Measurements from ENCODE around the gene ELK3. TPM values are rescaled to one million over a fixed set of nuclear protein-coding genes. Genes with fewer than 3 reads are reported as not detected.
A peak's percentile ranks its signal among the peaks of the same experiment; 100 is the strongest.

ELK3 gene
- total RNA-seq, 2 experiments from 2014 or later = 46.3 TPM

DNA sequence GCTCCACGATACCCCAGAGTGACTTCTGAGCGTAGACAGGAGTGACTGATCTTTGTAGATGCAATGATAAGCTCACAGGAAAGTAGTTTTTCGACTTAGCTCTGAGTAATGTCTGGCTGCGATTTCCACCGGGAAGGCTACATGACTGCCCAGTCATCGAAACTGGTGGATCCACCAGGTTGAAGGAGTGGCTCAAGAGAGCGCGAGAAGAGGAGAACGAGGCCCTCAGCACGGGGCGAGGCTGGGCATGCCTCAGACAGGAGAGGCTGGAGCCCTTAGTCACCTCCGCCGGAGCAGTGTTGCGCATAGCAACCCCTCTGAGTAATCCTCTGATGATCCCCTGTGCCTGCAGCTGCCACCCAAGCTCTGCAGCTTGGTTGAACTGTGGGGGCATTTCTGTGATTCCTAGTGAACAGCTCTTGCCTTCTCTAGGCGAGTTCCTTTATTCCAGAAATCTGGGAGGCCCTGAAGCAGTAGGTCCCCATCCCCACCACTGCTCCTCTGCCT is 25.6 kb downstream of the ELK3 start:
- Mint-ChIP-seq H3K4me1 (peaks cover 35% of the 10 kb centered on the region), H3K27ac (no peak overlapping the region), H3K4me3 (no peak overlapping the region), H3K9me3 (peaks cover 2% of the 10 kb centered on the region), H3K27me3 (no peaks in the 10 kb centered on the region), H3K36me3 (ENCODE audit: low read depth) (peaks cover 53% of the 10 kb centered on the region)
- DNase-seq = no peak
- ChIA-PET CTCF (interaction anchor here (0.8 to 1.1 kb wide), 3 partner anchors 9 to 180 kb away, joined by 3 read pairs; partner anchors contain the start of gene CDK17), POLR2A (interaction anchor here (1.2 kb wide), 1 partner anchor 43 kb away, joined by 3 read pairs; no protein-coding TSS in a partner anchor)

DNA sequence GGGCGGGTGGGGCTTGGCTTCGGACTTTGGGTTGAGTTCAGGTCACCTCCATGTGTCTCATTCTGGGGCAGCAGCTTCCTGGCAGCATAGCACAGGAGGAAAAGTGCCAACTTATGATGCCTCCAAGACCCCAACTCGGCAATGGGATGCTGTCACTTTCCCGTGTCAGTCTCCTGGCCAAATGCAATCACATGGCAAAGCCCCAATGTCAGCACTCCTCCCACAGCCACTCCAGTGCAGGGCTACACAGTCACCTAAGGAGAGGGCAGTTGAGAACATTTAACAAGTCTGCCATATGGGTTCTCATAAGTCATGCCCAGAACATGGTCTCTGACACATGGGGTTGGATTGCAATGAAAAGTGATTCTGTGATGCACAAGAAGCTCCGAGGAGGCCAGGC is 26.7 kb downstream of the ELK3 start:
- ChIA-PET POLR2A (interaction anchor here (1.2 kb wide), 1 partner anchor 44 kb away, joined by 3 read pairs; no protein-coding TSS in a partner anchor), CTCF (interaction anchor here (0.9 to 1.1 kb wide), 2 partner anchors 8 to 154 kb away, joined by 3 read pairs; no protein-coding TSS in a partner anchor)
- H3K27me3 Mint-ChIP-seq = no peaks in the 10 kb centered on the region
- H3K36me3 Mint-ChIP-seq (ENCODE audit: low read depth) = peaks cover 62% of the 10 kb centered on the region
- DNase-seq = no peak
- peaks cover 2% of the 10 kb centered on the region for H3K9me3 Mint-ChIP-seq
- no peak overlapping the region for H3K27ac Mint-ChIP-seq
- no peak overlapping the region for H3K4me3 Mint-ChIP-seq
- peaks cover 34% of the 10 kb centered on the region for H3K4me1 Mint-ChIP-seq

DNA sequence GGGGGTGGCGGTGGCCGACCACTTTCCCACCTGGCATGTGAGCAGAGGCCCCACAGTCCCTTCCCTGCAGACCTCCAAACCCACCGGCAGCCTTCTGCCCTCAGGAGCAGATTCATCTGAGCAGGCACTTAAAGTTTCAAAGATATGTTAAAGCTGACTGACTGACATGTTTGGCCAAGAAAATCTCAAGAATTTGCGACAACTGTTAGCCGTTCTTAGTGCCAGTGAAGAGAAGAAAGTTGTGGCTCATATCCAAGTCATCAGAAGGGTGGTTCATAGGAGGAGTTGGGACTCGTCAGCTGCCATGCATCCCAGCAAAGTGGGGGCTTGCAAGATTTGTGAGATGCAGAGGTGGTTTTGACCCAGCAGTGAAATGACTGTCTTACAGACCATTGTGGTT is 27.2 kb downstream of the ELK3 start:
- CTCF ChIA-PET = no interaction called here
- no peaks in the 10 kb centered on the region for H3K27me3 Mint-ChIP-seq
- H3K4me3 Mint-ChIP-seq = no peak overlapping the region
- POLR2A ChIA-PET = no interaction called here
- H3K27ac Mint-ChIP-seq = no peak overlapping the region
- peaks cover 64% of the 10 kb centered on the region for H3K36me3 Mint-ChIP-seq (ENCODE audit: low read depth)
- H3K9me3 Mint-ChIP-seq = peaks cover 2% of the 10 kb centered on the region
- peaks cover 33% of the 10 kb centered on the region for H3K4me1 Mint-ChIP-seq
- no peak for DNase-seq

DNA sequence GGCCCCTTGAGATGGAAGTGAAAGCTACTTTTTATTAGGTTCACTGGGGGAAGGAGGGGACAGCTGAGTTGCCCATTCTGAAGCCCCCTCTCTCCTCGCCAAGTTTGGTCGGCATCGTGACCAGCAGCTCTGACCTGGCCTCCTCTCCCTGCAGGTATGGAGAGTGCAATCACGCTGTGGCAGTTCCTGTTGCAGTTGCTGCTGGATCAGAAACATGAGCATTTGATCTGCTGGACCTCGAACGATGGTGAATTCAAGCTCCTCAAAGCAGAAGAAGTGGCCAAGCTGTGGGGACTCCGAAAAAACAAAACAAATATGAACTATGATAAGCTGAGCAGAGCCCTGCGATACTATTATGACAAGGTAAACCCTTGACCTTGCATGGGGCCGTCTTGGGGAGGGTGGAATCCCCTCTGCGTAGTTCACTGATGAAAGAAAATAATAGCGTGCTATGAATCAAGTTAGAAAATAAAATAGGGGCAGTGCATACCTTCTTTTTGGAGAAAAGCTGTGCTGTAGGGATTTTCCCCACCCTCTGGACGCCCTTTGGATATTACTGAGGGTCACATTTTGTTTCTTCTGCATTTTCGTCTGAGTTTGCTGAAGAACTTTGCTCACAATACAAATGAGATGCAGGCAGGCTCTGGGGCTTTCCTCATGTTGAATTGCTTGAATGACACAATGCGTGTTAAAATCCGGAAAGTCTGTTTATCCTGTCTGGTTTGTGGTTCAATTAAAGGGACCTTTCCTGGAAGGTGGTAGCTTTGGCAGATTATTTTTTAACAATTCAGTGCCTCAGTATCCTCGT is 29.4 kb downstream of the ELK3 start:
- no peak for DNase-seq

DNA sequence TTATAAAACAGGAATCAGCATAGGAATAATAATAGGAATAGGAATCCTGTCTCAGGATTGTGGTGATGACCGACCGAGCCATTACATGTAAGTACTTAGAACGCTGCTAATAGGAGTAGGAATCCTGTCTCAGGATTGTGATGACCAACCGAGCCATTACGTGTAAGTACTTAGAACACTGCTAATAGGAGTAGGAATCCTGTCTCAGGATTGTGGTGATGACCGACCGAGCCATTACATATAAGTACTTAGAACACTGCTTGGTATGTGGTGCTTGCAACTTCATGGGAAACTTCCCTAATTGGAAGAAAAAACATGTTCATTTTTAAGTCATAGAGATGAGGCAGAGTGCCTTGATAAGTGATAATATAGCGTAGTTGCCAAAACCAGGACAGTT is 30.0 kb downstream of the ELK3 start:
- peaks cover 2% of the 10 kb centered on the region for H3K9me3 Mint-ChIP-seq
- H3K27ac Mint-ChIP-seq = no peak overlapping the region
- POLR2A ChIA-PET = no interaction called here
- H3K36me3 Mint-ChIP-seq (ENCODE audit: low read depth) = peaks cover 65% of the 10 kb centered on the region
- no peaks in the 10 kb centered on the region for H3K27me3 Mint-ChIP-seq
- H3K4me1 Mint-ChIP-seq = peaks cover 43% of the 10 kb centered on the region
- CTCF ChIA-PET = interaction anchor here (1.5 kb wide), 1 partner anchor 9 kb away, joined by 7 read pairs; no protein-coding TSS in a partner anchor
- no peak for DNase-seq
- H3K4me3 Mint-ChIP-seq = no peak overlapping the region

More for the DNA sequence above, 29.4 kb downstream of the ELK3 start:
- Mint-ChIP-seq H3K4me3 (no peak overlapping the region), H3K27ac (peak overlapping the region; percentile 31), H3K9me3 (peaks cover 2% of the 10 kb centered on the region), H3K36me3 (ENCODE audit: low read depth) (peaks cover 66% of the 10 kb centered on the region), H3K27me3 (no peaks in the 10 kb centered on the region), H3K4me1 (peaks cover 43% of the 10 kb centered on the region)
- ChIA-PET CTCF (interaction anchor here (0.6 to 1.5 kb wide), 2 partner anchors 9 to 91 kb away, joined by 4 to 7 read pairs; no protein-coding TSS in a partner anchor), POLR2A (interaction anchor here (0.7 kb wide), 1 partner anchor 25 kb away, joined by 3 read pairs; no protein-coding TSS in a partner anchor)

DNA sequence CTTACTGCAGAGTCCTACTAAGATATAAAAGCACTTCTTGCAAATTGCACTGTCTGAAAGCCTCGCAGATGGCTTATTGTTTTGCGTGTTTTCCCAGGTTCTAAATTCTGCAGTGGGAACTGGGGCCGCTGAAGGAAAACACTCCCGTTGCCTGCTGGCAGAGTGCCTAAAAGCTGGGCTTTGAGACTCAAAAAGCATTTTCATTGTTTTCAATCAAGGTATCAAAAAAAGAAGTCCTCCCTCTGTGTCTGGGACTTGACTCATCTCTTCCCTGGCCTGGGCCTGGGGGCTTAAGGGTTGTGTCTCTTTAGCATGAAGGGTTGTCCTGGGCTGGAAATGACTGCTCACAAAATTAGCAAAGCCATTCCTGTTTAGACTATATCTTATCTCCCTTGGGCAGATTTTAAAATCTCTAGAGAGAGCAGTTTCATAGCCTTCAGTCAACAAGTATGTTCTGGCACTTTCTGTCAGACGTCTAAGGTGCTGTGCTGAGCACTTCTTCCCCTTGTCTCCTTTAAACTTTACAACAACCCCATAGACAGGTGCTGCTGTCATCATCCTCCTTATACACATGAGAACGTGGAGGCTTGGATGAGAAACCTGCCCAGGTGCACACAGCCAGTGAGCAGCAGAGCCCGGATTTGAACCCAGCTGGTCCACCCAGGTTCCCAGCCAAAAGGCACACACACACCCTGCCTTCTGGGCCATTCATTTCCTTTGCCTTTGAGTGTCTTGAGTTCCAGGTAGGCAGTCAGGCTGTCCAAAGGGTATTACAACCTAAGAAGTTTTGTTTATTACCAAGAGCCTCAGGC is 31.1 kb downstream of the ELK3 start:
- Mint-ChIP-seq H3K36me3 (ENCODE audit: low read depth) (peaks cover 56% of the 10 kb centered on the region), H3K27me3 (no peaks in the 10 kb centered on the region), H3K9me3 (peaks cover 2% of the 10 kb centered on the region), H3K27ac (peak overlapping the region; percentile 42), H3K4me1 (peaks cover 41% of the 10 kb centered on the region), H3K4me3 (no peak overlapping the region)
- DNase-seq = no peak
- ChIA-PET POLR2A (no interaction called here), CTCF (no interaction called here)

DNA sequence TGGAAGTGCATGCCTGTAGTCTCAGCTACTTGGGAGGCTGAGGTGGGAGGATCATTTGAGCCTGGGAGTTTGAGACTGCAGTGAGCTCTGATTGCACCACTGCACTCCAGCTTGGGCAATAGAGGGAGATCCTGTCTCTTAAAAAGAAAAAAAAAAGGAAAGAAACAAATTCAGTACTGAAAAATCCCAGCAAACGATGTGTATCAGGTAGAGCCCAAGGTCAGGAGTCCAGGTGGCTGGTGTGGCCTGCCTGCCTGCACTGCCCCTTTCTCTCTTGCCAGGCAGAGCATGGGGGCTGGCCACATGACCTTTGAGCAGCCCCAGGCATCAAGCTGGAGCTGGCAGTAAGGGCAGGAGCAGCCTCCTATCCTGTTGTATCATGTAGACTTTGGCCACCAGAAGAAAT is 31.8 kb downstream of the ELK3 start:
- no peak overlapping the region for H3K4me3 Mint-ChIP-seq

DNA sequence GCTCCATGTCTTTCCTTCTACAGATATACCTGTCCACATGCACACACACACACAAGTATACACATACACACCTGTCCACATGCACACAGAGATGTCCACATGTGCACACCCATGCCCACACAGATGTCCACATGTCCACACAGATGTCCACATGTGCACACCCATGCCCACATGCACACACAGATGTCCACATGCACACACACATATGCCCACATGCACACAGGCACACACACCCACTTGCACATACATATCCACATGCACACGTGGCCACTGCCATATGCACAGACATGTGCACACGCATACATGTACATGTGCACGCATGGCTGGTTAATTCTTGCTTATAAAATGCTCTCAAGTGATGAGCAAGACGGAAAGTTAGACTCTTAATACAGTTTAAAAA is 32.2 kb downstream of the ELK3 start:
- peaks cover 2% of the 10 kb centered on the region for H3K9me3 Mint-ChIP-seq
- POLR2A ChIA-PET = no interaction called here
- peaks cover 56% of the 10 kb centered on the region for H3K36me3 Mint-ChIP-seq (ENCODE audit: low read depth)
- peaks cover 41% of the 10 kb centered on the region for H3K4me1 Mint-ChIP-seq
- no peak overlapping the region for H3K4me3 Mint-ChIP-seq
- H3K27me3 Mint-ChIP-seq = no peaks in the 10 kb centered on the region
- CTCF ChIA-PET = no interaction called here
- no peak for DNase-seq
- H3K27ac Mint-ChIP-seq = no peak overlapping the region

More for the DNA sequence above, 31.8 kb downstream of the ELK3 start:
- H3K9me3 Mint-ChIP-seq = peaks cover 2% of the 10 kb centered on the region
- peak overlapping the region; percentile 21 for H3K27ac Mint-ChIP-seq
- peaks cover 57% of the 10 kb centered on the region for H3K36me3 Mint-ChIP-seq (ENCODE audit: low read depth)
- peaks cover 41% of the 10 kb centered on the region for H3K4me1 Mint-ChIP-seq
- DNase-seq = no peak
- CTCF ChIA-PET = no interaction called here
- no peaks in the 10 kb centered on the region for H3K27me3 Mint-ChIP-seq
- POLR2A ChIA-PET = no interaction called here

DNA sequence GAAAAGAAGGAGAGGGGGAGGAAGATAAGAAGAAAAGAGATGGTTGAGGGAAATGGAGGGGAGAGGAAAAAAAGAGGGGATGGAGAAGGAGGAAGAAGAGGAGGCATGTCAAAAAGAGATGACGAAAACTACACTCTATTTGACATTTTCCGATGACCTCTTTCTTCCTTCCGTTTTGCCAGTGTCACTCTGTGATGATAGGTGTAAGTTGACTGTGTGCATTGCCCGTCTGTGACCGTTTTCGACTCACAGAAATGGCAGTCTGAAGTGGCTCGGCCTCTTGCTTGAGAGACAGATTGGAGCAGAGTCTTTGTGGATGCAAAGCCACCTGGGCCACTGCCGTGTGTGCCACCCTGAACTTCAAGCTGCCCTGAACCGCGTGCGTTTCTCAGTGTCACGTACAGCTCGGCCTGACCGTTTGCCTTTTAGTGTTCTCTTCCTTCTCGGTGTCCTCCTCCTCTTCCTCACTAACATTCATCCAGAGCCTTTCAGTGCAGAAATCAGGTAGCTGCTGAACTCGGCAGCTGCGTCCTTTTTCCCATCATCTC is 32.7 kb downstream of the ELK3 start:
- Mint-ChIP-seq H3K4me1 (peaks cover 43% of the 10 kb centered on the region), H3K27ac (peak overlapping the region; percentile 2), H3K27me3 (no peaks in the 10 kb centered on the region), H3K36me3 (ENCODE audit: low read depth) (peaks cover 57% of the 10 kb centered on the region), H3K4me3 (no peak overlapping the region), H3K9me3 (peaks cover 2% of the 10 kb centered on the region)
- ChIA-PET CTCF (interaction anchor here (0.6 to 1.3 kb wide), 2 partner anchors 11 to 229 kb away, joined by 3 to 5 read pairs; no protein-coding TSS in a partner anchor), POLR2A (no interaction called here)
- DNase-seq = no peak

DNA sequence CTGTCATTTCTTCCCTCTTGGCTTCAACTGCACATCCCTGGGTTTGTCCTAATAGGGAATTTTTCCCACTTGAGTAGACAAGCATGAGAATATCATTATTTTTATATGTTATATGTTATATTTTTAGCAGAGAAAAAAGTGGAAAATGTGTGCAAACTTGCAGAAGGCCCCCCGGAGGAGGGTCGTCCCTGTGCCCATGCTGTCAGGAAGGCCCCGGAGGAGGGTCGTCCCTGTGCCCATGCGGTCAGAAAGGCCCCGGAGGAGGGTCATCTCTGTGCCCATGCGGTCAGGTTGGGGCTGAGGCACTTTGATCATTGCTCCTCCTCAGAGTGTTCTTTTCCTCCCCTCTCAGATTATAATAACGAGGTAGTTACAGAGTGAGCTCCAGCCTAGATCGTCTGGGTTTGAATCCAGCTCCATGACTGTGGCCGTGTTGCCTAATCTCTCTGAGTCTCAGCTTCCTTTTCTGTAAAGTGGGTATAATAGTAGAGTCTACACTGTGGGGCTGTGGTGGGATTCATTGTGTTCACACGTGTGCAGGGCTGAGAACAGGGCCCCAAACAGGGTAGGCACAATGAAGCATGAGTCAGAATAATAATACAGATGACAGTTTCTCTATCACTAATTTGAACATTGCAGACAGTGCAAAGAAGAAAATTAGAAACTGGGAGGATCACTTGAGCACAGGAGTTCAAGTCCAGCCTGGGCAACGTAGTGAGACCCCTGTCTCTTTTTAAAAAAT is 33.4 kb downstream of the ELK3 start:
- DNase-seq = no peak
- CTCF ChIA-PET = interaction anchor here (0.6 to 1.3 kb wide), 3 partner anchors 12 to 229 kb away, joined by 3 to 5 read pairs (median 3); no protein-coding TSS in a partner anchor
- Mint-ChIP-seq H3K36me3 (ENCODE audit: low read depth) (peaks cover 57% of the 10 kb centered on the region), H3K4me1 (peaks cover 42% of the 10 kb centered on the region), H3K27me3 (no peaks in the 10 kb centered on the region), H3K27ac (peak overlapping the region; percentile 2), H3K9me3 (no peaks in the 10 kb centered on the region), H3K4me3 (no peak overlapping the region)
- POLR2A ChIA-PET = no interaction called here

DNA sequence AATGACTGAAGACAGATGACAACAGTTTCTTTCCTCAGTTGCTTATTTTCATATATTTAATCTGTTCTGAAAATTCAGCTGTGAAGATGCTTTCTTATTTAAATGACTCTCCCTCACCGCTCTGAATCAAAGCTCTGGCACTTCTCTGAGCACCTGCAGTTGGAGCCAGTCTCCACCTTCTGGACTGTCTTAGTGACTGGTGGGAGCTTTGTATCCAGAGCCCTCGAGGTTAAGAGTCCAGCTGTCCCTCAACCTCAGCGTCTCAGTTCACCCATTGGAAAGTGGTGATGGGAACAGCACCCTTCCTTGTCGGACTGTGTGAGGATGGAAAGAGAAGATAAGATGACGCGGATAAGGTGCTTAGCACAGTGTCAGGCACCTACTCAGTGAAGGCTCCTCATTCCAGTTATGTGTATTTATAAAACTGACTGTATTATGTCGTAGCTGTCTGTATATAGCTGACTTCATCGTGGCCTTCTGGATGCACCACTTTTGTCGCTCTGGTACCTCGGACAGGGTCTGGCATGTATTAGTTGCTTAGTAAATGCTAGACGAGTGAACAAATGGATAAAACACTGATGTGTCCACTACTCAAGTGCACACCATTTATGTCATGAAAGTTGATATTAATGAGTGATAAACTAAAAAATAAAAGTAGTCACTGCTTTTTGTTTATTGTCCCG is 34.5 kb downstream of the ELK3 start:
- Mint-ChIP-seq H3K27ac (no peak overlapping the region), H3K27me3 (no peaks in the 10 kb centered on the region), H3K36me3 (ENCODE audit: low read depth) (peaks cover 46% of the 10 kb centered on the region), H3K4me3 (no peak overlapping the region), H3K9me3 (no peaks in the 10 kb centered on the region), H3K4me1 (peaks cover 31% of the 10 kb centered on the region)
- CTCF ChIA-PET = interaction anchor here (0.6 to 1.2 kb wide), 6 partner anchors 8 to 725 kb away, joined by 3 to 4 read pairs (median 3); no protein-coding TSS in a partner anchor
- no peak for DNase-seq
- POLR2A ChIA-PET = no interaction called here

DNA sequence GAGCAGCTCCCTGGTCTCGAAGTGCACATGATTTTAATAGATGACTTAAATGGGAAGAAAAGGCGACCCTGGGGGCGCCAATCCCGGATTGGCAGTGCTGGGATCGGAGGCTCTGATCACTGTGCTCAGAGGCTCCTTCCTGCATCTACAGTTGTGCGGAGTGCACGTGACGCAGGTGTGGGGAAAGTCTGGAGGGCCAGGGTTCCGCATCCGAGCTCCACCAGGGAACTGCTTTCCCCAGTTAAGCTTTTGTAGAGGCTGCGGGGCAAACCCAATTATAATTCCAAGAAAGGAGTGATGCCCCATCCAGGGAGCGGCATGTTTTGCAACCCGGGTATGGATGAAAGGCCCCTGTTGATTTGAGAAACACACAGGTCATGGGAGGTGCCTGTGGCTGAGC is 36.5 kb downstream of the ELK3 start:
- Mint-ChIP-seq H3K4me3 (no peak overlapping the region), H3K36me3 (ENCODE audit: low read depth) (peaks cover 47% of the 10 kb centered on the region), H3K27ac (no peak overlapping the region), H3K27me3 (no peaks in the 10 kb centered on the region), H3K4me1 (peaks cover 36% of the 10 kb centered on the region), H3K9me3 (no peaks in the 10 kb centered on the region)
- no peak for DNase-seq
- POLR2A ChIA-PET = no interaction called here
- CTCF ChIA-PET = interaction anchor here (1.3 kb wide), 1 partner anchor 14 kb away, joined by 3 read pairs; no protein-coding TSS in a partner anchor

Measured in activated CD4-positive, alpha-beta memory T cell treated with anti-CD3 and anti-CD28 coated beads, Interleukin-2, amount 10 ng/mL, durations not matched to agents 7 days and 5 days (primary cell).